Jurkat, Clone E6-1 (cell line): ENCODE measurements around the gene UTS2B.
"Not testable (repeated sequence)": the region's sequence is repeated elsewhere in the genome, so short reads cannot be mapped to it uniquely, and the experiment has no call there.

Experiments used
- DNase-seq: peaks from one replicate; pipeline ENCODE4 v3.0.0-alpha.2; 2011; ENCODE audit warnings: low read depth, low spot score
- H3K4me3 ChIP-seq: 2 replicates; pipeline ENCODE4 v1.5.1; 2011; ENCODE audit warnings: mild to moderate bottlenecking, low read length, control low read depth, moderate library complexity

UTS2B gene

DNA sequence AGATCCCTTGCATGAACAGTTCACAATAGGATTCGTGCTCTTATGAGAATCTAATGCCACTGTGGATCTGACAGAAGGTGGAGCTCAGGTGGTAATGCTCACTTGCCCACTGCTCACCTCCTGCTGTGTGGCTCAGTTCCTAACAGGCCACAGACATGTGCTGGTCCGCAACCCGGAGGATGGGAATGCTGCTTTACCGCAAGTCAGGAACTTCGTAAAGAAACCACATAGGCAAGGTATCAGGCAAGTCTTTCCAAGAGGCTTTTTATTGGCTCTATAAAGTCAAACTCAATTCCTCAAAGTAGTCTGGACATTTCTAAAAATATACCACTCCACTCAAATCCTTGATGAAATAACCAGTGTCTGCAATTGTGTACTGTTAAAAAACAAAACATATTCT, 75.2 kb downstream of the UTS2B start:
- DNase-seq: no peak
- no peak overlapping the region for H3K4me3 ChIP-seq

DNA sequence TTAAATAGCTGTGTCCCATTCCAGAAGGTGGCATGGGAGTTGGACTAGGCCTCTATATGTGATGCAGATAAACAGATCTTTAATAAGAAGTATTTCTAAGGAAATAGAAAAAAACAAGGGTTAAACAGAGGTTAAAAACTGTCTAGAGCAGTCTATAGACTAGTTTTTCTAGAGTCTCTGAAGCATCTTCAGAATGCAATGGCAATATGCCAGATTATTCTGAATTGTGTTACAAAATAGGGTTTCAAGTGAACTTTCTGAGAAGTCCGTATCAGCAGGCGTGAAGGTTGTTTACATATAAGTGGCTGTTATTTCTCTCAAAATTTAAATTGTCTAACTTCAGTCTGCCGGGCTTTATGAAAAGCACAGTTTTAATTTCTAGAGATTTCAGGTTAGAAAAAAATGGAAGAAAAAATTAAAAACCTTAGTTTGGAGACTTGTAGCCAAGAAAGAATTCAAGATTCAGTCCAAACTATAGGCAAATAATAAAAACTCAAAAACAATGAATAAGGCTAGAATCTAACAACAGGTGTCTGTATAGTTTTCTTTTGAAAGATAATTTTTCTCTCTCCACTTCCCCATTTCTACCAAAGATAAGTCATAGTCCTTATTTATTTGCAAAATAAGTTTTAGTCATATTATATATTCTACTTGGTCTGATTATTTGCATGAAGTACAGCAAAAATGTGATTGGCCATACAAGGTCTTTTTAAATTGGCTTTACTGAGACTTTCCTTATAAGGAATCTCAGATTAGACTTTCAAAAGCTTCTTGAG, 76.0 kb downstream of the UTS2B start:
- no peak overlapping the region for H3K4me3 ChIP-seq
- DNase-seq: no peak

DNA sequence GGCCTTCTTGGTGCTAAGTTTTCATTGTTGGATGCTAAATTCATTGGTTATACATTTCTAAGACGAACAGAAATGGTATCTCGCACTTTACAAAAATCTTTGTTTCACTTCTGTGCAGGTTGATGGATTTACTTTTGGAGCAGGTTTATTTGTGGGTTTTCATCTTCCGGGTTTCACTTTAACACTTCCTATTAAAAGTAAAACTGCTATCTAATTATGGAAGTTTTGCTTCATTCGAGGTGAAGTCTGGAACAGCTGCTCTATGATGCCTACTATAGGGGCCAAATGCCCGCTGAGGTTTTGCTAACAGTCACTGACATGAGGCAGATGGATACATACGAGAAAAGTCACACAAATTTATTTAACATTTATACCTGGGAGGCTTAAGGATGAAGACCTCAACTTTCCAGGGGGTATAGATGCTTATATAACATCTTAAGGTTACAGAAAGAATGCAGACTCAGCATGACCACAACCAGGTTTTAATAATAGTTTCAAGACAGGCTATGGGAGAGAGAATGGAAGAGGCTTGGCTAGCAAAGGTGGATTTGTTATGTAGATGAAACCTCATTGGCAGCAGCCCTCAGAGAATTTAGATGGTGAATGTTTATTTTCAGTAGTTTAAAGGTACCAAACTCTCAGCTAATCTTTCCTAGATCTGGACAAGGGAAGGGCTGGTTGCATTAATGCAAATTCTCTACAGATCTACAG, 77.1 kb downstream of the UTS2B start:
- H3K4me3 ChIP-seq: no peak overlapping the region

DNA sequence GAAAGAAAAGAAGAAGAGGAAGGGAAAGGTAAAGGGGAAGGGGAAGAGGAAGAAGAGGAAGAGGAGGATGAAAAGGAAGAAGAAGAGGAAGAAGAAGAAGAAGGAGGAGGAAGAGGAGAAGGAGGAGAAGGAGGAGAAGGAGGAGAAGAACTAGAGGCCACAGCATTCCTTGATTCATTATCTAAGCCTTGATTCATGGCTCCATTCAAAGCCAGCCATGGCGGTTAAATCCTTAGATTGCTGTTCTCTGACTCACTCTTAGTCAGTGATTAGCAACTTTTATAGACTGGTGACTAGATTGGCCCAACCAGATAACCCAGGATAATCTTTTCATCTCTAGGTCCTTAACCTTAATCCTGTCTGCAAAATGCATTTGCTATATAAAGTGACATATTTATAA, 83.7 kb downstream of the UTS2B start:
- no peak for DNase-seq
- no peak overlapping the region for H3K4me3 ChIP-seq

More for the DNA sequence above, 77.1 kb downstream of the UTS2B start:
- DNase-seq: no peak

DNA sequence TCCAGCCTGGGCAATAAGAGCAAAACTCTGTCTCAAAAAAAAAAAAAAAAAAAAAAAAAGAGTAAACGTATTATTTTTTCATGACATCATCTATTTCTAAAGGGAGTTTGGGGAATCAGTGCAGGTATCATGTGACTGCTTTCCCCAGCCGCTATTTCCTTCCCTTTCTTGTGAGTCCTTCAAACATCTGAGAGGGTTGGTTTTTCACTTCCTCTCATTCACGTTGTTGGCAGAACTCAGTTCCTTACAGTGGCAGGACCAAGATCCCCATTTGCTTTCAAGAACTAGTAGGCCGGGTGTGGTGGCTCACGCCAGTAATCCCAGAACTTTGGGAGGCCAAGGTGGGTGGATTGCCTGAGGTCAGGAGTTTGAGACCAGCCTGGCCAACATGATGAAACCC, 84.3 kb downstream of the UTS2B start:
- not testable (repeated sequence) for H3K4me3 ChIP-seq
- DNase-seq: peak; percentile 37

DNA sequence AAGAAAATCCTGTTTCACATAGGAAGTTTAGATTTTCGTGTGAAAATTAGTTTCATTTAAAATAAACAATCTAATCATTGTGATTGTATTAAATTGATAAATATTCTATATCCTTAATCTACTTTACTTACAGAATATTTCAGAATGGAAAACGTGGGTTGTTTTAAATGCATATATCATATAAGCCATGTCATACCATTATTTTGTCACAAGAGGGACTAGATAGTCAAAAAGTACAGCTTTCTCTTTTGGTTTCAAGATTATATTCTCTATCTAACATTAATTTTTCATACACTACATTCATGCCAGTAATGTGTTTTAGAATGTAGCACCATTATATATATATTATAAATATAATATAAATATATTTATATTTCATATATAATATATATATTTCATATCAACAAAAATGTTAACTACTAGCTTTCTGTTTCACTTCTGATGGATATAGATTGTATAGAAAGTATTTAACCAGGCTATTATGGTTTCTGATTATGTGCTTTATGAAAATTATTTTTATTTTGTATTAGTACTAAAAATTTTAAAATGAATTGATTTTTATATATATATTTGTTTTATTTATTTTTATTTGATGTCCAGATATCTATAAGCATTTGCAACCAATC, 86.0 kb downstream of the UTS2B start:
- no peak for DNase-seq
- H3K4me3 ChIP-seq: no peak overlapping the region

DNA sequence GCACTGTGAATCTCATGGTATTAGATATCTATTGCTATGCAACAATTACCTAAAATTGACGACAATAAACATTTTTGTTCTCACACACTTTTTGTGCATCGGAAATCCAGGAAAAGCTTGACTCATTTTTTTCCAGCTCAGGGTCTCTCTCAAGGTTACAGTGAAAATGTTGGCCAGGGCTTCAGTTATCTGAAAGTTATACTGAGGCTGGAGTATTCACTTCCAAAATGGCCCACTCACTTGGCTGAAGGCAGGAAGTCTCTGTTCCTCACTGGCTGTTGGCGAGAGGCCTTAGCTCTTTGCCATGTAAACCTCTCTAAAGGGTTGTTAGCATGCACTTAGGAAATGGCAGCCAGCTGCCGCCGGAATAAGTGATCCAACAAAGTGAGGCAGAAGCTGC, 89.8 kb downstream of the UTS2B start:
- DNase-seq: no peak
- no peak overlapping the region for H3K4me3 ChIP-seq

DNA sequence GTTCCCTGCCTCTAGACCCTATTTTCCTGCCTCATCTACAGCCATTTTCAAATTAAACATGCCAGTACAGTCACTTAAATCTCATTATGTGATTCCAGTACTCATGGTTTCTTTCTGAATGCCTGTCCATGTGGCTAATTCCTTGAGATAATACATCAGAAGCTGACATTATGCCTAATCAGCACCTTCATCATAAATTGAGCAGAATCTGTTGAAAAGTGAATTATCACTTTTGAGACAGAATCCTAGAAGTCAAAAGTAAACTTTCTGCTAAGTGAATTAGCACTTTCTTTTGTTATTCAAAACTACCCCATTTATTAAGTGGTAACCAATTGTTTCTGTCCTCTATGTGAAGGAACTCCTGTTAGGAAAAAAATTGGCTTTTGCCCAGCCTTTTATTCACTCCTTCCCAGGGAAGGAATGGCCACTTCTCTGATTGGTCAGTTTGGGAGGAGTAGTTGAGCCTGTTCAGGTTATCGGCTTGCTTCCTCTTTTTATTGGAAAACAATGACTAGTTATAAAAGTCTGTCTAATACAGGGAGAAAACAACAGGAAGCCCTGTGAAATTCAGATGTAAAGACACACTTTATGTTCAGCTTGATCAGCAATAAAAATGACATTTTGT, 90.8 kb downstream of the UTS2B start:
- no peak for DNase-seq

DNA sequence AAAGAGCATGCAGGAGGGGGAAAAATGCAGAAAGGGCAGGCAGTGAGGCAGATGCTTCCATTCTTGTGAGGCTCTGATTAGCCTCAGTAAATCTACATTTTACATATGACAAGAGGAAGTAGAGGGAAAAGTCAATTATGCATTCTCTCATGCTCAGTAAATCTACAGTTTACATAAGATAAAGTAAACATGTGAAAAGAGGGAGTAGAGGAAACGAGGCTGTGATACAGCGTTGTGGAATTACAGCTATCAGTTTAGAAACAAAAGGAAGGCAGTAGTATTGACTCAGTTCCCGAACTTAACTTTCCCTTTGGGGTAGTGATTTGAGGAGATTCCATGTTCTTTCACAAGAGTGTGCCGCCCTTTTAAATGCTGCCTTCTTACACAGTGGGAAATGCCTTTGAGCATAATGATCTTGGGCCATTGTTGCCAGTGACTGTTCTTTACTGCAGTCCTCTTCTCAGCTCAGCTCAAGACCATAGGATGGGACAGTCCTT, 92.0 kb downstream of the UTS2B start:
- no peak overlapping the region for H3K4me3 ChIP-seq
- no peak for DNase-seq

More for the DNA sequence above, 90.8 kb downstream of the UTS2B start:
- H3K4me3 ChIP-seq: no peak overlapping the region

DNA sequence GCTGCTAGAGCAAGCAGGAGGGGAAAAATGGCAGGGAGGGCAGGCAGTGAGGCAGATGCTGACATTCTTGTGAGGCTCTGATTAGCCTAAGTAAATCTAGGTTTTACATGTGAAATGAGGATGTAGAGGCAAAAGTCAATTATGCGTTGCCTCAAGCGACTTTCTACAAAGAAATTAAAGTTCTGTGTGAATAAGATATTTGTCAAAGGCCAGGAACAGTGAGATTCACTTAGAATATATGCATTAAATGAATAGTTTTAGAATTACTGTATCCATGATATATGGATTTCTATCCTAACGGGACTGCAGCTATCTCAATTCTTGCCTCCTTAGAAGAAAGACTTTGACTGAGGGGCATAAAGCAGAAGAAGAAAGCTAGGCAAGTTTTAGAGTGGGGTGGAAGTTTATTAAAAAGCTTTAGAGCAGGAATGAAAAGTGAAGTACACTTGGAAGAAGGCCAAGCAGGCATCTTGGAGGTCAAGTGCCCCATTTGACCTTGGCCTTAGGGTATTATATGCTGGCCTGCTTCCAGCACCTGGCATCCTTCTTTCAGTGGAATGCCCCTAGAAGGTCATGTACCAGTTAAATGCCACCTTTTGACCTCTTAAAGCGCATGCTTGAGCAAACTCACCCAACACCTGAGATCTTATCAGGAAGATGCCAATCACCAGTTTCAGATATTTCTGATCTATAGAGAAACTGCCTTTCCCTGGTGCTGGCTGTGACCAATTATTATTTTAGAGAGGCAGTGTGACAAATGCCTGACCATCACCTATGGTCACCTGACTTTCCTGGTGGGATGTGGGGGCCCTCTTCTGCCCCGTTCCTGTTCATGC, 93.1 kb downstream of the UTS2B start:
- DNase-seq: no peak
- no peak overlapping the region for H3K4me3 ChIP-seq

DNA sequence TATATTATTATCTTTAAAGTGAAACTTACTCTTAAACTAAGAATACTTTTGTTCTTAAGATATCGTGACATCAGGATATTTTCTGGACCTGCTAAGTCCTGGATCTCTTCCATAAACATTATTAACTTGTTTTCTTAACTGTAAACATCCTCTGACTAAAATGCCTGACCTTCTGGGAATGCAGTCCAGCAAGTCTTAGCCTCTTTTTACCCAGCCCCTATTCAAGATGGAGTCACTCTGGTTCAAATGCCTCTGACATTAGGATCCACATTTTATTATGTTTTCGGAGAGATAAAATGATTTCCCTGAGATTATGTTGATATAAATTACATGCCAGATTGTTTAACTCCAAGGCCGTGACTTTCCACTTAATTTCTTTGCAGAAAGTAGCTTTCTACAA, 93.7 kb downstream of the UTS2B start:
- no peak for DNase-seq

DNA sequence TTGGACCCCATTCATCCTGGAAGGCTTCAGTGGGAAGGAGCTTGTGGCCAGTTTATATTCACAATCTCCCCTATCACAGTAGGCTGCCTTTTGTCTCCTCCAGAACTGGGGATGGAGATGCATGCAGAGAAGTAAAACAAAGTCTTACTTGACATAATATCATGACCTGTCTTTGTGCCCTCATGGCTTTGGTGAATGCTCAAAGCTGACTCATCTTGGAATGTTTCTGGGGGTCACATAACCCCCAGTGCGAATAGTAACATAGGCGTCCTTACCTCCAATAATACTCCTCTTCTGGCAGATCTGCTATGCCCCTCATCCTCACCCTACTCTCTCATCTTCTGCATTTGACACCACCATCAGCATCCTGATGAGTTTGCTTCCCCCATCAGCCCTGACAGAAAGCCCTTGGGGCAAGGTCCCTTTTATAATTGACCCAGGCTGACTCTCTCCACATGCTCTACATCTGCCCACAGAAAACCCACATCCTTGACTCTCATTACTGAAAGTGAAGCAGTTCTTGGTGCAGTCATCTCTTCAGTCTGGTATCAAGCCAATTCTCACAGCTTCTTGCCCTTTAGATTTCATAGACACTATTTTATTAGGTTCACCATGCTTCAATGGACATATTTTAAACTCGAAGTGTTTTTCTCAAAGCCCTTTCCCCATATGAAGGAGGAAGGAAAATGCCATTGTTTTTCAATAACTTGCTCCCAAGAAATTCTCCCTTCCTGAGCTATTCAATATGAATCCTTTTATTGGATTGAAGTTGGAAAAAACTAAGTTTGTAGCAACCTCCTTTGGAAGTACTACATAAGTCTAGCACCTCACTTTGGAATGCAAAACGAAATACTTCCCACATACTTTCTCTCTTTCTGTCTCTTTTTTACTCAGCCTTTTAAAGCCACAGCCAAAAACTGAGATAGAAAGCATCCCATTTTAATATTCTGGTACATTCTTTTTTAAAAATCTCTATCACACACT, 94.7 kb downstream of the UTS2B start:
- no peak overlapping the region for H3K4me3 ChIP-seq
- no peak for DNase-seq

More for the DNA sequence above, 93.7 kb downstream of the UTS2B start:
- no peak overlapping the region for H3K4me3 ChIP-seq

DNA sequence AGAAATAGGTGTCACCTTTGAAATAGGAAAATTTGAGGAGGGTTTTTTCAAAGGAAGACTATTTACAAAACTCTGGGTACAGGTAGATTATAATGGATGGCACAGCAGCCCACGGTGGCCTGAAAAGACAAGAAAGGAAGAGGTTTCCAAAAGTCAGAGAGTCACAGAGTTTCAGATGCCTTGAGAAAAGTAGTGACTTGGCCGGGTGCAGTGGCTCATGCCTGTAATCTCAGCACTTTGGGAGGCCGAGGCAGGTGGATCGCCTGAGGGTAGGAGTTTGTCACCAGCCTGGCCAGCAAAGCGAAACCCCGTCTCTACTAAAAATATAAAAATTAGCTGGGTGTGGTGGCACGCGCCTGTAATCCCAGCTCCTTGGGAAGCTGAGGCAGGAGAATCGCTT, 96.1 kb downstream of the UTS2B start:
- no peak for DNase-seq
- no peak overlapping the region for H3K4me3 ChIP-seq

DNA sequence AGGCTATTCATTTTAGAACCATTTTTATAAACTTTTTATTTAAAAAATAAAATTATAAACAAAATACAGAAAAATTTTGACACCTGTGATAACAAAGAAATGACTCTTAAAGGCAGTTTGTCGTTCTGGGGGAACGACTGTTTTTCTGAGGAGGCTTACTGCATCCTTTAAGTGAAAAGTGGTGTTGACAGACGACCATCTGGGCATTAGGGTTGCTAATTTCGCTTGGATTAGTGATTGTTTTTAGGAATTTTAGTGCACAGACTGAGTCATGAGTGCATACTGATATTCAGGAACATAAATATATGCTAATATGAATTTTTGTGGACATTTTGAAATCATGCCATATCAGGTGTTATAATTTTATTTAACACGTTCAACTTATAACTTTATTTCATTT, 102.8 kb downstream of the UTS2B start:
- DNase-seq: no peak
- no peak overlapping the region for H3K4me3 ChIP-seq

DNA sequence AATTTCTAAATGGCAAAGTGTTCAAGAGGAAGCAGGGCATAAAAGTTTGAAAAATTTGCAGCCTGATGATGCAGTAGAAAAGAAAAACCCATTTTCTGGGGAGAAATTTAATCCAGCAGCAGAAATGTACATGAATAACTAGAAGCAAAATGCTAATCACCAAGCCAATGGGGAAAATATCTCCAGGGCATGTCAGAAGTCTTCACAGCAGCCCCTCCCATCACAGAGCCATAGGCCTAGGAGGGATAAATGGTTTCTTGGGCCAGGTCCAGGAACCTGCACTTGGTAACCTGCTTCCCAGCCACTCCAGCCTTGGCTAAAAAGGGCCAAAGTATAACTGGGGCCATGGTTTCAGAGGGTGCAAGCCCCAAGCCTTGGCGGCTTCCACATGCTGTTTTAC, 108.7 kb downstream of the UTS2B start:
- no peak overlapping the region for H3K4me3 ChIP-seq
- no peak for DNase-seq

DNA sequence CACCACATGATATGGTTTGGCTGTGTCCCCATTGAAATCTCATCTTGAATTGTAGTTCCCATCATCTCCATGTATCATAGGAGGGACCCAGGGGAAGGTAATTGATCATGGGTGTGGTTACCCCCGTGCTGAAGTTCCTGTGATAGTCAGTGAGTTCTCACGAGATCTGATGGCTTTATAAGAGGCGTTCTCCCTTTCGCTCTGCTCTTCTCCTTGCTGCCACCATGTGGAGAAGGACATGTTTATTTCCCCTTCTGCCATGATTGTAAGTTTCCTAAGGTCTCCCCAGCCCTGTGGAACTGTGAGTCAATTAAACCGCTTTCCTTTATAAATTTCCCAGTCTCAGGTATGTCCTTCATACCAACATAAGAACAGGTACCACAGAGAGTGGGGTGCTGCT, 109.4 kb downstream of the UTS2B start:
- no peak overlapping the region for H3K4me3 ChIP-seq
- DNase-seq: no peak

DNA sequence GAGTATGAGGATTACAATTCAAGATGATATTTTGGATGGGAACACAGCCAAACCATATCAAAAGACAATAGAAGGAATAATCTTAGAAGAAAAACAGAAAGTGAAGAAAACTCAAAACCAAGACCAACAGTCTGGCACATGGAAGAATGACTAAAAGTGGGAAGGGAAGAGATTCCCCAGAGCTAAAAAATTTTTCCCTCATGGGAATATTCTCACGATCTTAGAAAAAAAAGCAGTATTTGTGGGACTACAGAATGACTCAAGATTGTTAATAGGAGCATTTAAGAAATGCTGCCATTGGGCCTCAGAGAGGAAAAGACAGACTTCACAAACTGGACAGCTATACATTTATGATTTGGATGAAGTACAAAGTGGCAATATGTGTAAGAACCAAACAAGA, 113.0 kb downstream of the UTS2B start:
- DNase-seq: no peak
- no peak overlapping the region for H3K4me3 ChIP-seq
